ENCODE results near the gene GSPT1.
A peak's percentile ranks its signal among the peaks of the same experiment; 100 is the strongest.
"Not testable (repeated sequence)": the region's sequence is repeated elsewhere in the genome, so short reads cannot be mapped to it uniquely, and the experiment has no call there.

Gene GSPT1

GRCh38 chr16:11857161-11857560 lies 58.6 kb downstream of the GSPT1 start:
- DNase-seq (ENCODE audit: low read depth): no peak

GRCh38 chr16:11852092-11852809 lies 63.5 kb downstream of the GSPT1 start:
- no peak for DNase-seq (ENCODE audit: low read depth)

- DNase-seq (ENCODE audit: low read depth): peak; percentile 89
These were observed 64.3 kb downstream of the GSPT1 start, which contains the start of gene RSL1D1 for GRCh38 chr16:11851294-11852091. RSL1D1 (minus strand) TSS chr16:11851542; CDS start chr16:11851512, 30 bp downstream.

GRCh38 chr16:11848842-11849241 lies 66.9 kb downstream of the GSPT1 start:
- DNase-seq (ENCODE audit: low read depth): no peak

GRCh38 chr16:11844499-11844898 lies 71.3 kb downstream of the GSPT1 start:
- DNase-seq (ENCODE audit: low read depth): no peak

- no peak for DNase-seq (ENCODE audit: low read depth)
These were observed 71.9 kb downstream of the GSPT1 start for GRCh38 chr16:11843861-11844260.

GRCh38 chr16:11843206-11843605 lies 72.5 kb downstream of the GSPT1 start:
- no peak for DNase-seq (ENCODE audit: low read depth)

GRCh38 chr16:11841026-11841425 lies 74.7 kb downstream of the GSPT1 start:
- no peak for DNase-seq (ENCODE audit: low read depth)

GRCh38 chr16:11836650-11837244 lies 79.0 kb downstream of the GSPT1 start:
- no peak for DNase-seq (ENCODE audit: low read depth)

GRCh38 chr16:11835891-11836649 lies 79.7 kb downstream of the GSPT1 start:
- DNase-seq (ENCODE audit: low read depth): no peak

- no peak for DNase-seq (ENCODE audit: low read depth)
These were observed 80.4 kb downstream of the GSPT1 start for GRCh38 chr16:11835309-11835708.

GRCh38 chr16:11833951-11834695 lies 81.6 kb downstream of the GSPT1 start:
- DNase-seq (ENCODE audit: low read depth): no peak

GRCh38 chr16:11828696-11829095 lies 87.1 kb downstream of the GSPT1 start:
- DNase-seq (ENCODE audit: low read depth): no peak

GRCh38 chr16:11825520-11826165 lies 90.1 kb downstream of the GSPT1 start:
- not testable (repeated sequence) for DNase-seq (ENCODE audit: low read depth)

- no peak for DNase-seq (ENCODE audit: low read depth)
These were observed 91.4 kb downstream of the GSPT1 start for GRCh38 chr16:11824362-11824761.

GRCh38 chr16:11823645-11824044 lies 92.1 kb downstream of the GSPT1 start:
- DNase-seq (ENCODE audit: low read depth): not testable (repeated sequence)

GRCh38 chr16:11819798-11820197 lies 96.0 kb downstream of the GSPT1 start:
- DNase-seq (ENCODE audit: low read depth): no peak

- not testable (repeated sequence) for DNase-seq (ENCODE audit: low read depth)
These were observed 96.8 kb downstream of the GSPT1 start for GRCh38 chr16:11818970-11819369.

Data from activated T-cell treated with anti-CD3 and anti-CD28 coated beads for 1 hour (primary cell).